GM10248 (cell line): Measurements from ENCODE around the gene DOLPP1.

ENCODE experiments used
- CTCF ChIA-PET: fragments of 300-600 bp; sonication (Branson Sonifier 250); formaldehyde crosslinking; extraction: SDS; loops from one replicate; lab custom pipeline; 2021; ENCODE audit warnings: antibody characterized with exemption; lab: Yijun Ruan, JAX
- POLR2A ChIA-PET: fragments of 350-650 bp; sonication (Branson Sonifier 250); formaldehyde crosslinking; extraction: SDS; loops from one replicate; lab custom pipeline; 2020; ENCODE audit warnings: antibody characterized with exemption; lab: Yijun Ruan, JAX
- DNase-seq: peaks from one replicate; pipeline ENCODE4 v3.0.0; 2012; ENCODE audit errors: extremely low spot score
- CTCF ChIP-seq: IDR thresholded peaks from 2 replicates; pipeline ENCODE4 v1.5.1; 2012; ENCODE audit warnings: mild to moderate bottlenecking, low read depth; ENCODE audit errors: extremely low read depth, missing control alignments, control extremely low read depth

DOLPP1 gene

GRCh38 chr9:129139993-129140396, 59.1 kb downstream of the DOLPP1 start:
- POLR2A ChIA-PET, result interaction anchor here (0.6 to 1.4 kb wide), 5 partner anchors 22 to 486 kb away, joined by 3 to 8 read pairs (median 3); partner anchors contain the start of genes DOLPP1, NTMT1 and SH3GLB2
- peak; percentile 91 for DNase-seq
- CTCF ChIA-PET, result interaction anchor here (0.8 to 26.3 kb wide), 15 partner anchors 9 to 500 kb away, joined by 3 to 680 read pairs (median 9); partner anchors contain the start of genes C9orf50, IER5L and NTMT1
- TF ChIP-seq CTCF, result no peak
